ENCODE measurements around the gene PHF12.

Gene PHF12

DNA sequence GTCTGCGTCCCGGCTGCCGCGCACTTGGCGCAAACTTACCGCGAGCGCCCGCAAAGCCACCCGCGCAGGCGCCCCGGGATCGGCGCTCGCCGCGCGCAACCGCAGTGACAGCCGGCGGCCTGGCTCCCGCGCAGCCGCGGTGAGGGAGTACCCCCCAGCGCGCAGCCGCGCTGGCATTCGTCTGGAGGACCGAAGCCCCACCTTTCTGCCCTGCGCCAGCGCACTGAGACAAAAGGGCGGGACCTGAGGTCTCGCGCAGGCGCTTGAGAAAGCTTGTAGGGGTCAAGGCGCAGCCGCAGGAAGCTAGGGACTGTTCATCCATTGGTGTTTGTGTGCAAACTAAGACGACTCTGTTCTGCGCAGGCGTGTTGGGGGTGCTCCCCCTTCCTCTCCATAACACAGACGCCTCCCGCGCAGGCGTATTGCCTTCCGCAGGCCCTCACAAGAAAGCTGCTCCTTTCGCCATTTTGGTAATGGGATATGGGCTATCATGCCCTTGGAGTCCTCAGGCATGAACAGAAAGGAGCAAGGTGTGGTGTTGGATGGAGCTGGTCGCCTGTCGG, at the start of gene PHF12:
TSS of gene PHF12 (minus strand) at position 91 of the 563 bp plus-strand sequence. CDS start 558 bp downstream, outside the sequence.
- H3K4me3 ChIP-seq (replicated peaks; ENCODE audit: low read depth, low read length) = peak within 1 kb of the TSS; percentile 93
- DNase-seq (ENCODE audit: low read depth) = peak; percentile 100
- TF ChIP-seq, protein P1, sequence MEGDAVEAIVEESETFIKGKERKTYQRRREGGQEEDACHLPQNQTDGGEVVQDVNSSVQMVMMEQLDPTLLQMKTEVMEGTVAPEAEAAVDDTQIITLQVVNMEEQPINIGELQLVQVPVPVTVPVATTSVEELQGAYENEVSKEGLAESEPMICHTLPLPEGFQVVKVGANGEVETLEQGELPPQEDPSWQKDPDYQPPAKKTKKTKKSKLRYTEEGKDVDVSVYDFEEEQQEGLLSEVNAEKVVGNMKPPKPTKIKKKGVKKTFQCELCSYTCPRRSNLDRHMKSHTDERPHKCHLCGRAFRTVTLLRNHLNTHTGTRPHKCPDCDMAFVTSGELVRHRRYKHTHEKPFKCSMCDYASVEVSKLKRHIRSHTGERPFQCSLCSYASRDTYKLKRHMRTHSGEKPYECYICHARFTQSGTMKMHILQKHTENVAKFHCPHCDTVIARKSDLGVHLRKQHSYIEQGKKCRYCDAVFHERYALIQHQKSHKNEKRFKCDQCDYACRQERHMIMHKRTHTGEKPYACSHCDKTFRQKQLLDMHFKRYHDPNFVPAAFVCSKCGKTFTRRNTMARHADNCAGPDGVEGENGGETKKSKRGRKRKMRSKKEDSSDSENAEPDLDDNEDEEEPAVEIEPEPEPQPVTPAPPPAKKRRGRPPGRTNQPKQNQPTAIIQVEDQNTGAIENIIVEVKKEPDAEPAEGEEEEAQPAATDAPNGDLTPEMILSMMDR (IDR thresholded peaks at IDR 0.05; ENCODE audit: low read length, missing control alignments) = no peak

GRCh38 chr17:29000973-29001372, 49.7 kb upstream of the PHF12 start:
- H3K4me3 ChIP-seq (replicated peaks; ENCODE audit: low read depth, low read length) = no peak overlapping the region
- TF ChIP-seq, protein P1 (IDR thresholded peaks at IDR 0.05; ENCODE audit: low read length, missing control alignments) = no peak
- DNase-seq (ENCODE audit: low read depth) = no peak

DNA sequence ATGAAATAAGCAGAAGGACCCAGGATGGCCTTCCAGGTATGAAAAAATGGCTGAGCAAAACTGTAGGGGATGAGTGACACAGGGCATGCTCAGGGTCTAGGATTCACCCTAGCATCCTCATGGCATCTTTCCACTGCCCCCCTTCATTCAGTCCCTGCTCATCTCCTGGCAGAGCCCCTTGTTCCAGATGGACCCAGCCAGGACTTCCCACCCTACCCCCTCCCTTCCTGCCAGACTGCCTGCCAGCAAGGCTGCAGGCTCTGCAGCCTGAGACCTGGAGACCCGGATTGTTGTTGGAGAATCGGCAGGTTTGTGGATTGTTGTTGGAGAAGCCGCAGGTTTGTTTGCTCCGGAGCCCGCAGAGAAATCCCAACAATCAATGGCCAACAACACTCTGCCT, 47.9 kb upstream of the PHF12 start:
- DNase-seq (ENCODE audit: low read depth) = no peak
- TF ChIP-seq, protein P1 (IDR thresholded peaks at IDR 0.05; ENCODE audit: low read length, missing control alignments) = no peak
- no peak overlapping the region for H3K4me3 ChIP-seq (replicated peaks; ENCODE audit: low read depth, low read length)

GRCh38 chr17:28997806-28998205, 46.5 kb upstream of the PHF12 start:
- no peak for DNase-seq (ENCODE audit: low read depth)
- TF ChIP-seq, protein P1 (IDR thresholded peaks at IDR 0.05; ENCODE audit: low read length, missing control alignments) = no peak
- no peak overlapping the region for H3K4me3 ChIP-seq (replicated peaks; ENCODE audit: low read depth, low read length)

- no peak overlapping the region for H3K4me3 ChIP-seq (replicated peaks; ENCODE audit: low read depth, low read length)
- TF ChIP-seq, protein P1 (IDR thresholded peaks at IDR 0.05; ENCODE audit: low read length, missing control alignments) = no peak
- no peak for DNase-seq (ENCODE audit: low read depth)
Measured at GRCh38 chr17:28996554-28997096, 45.3 kb upstream of the PHF12 start.

DNA sequence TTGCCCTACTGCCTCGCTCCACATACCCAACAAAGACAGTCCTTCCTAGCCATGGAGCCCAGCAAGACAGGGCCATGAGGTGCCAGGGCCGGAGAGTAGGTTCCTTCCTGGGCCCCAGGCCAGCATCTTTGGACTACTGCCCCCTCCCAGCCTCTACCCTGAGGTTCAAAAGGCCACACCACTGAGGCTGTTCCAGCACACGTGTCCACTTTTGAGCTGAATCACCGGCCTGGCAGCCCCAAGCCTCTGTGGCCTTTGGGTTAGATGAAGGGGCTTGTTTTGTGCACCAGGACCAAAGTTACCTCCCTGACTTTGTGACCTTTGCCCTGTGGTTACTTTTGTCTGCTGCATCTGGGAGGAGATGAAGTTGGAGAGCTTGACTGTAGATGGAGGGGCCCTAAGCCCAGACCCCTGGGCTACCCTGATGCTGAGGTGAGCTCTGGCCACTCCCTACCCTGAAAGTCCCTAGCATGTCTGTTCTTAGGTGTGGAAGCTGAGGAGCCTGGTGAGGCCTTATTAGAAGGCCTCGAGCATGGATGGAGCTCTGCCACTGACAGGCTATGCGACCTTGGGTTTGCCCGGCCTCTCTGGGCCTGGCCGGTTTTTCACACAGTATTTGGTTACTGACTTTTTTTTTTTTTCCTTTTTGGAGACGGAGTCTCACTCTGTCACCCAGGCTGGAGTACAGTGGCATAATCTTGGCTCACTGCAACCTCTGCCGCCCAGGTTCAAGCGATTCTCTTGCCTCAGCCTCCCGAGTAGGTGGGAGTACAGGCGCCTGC, 42.5 kb upstream of the PHF12 start:
- no peak overlapping the region for H3K4me3 ChIP-seq (replicated peaks; ENCODE audit: low read depth, low read length)
- TF ChIP-seq, protein P1 (IDR thresholded peaks at IDR 0.05; ENCODE audit: low read length, missing control alignments) = no peak
- DNase-seq (ENCODE audit: low read depth) = no peak

All from fibroblast of pulmonary artery (primary cell).